Activated T-helper 1 cell treated with Interleukin-2 at 50 U/mL for 16 hours (primary cell): ENCODE results near the gene OR10J1.
"Not testable (repeated sequence)": the region's sequence is repeated elsewhere in the genome, so short reads cannot be mapped to it uniquely, and the experiment has no call there.

Experiments
- DNase-seq: peaks from one replicate; pipeline ENCODE4 v3.0.0-alpha.2; 2020; ENCODE audit warnings: low read depth

OR10J1 gene

GRCh38 chr1:159439422-159439821, at the start of gene OR10J1:
TSS of gene OR10J1 (plus strand) at chr1:159439722. CDS start at chr1:159439792, 70 bp downstream.
- no peak for DNase-seq

- DNase-seq: no peak
Measured at GRCh38 chr1:159406821-159407220, 32.7 kb upstream of the OR10J1 start.

GRCh38 chr1:159408862-159409400, 30.6 kb upstream of the OR10J1 start:
- DNase-seq: no peak

- DNase-seq: no peak
Measured at GRCh38 chr1:159421821-159422220, 17.7 kb upstream of the OR10J1 start.

- DNase-seq: no peak
Measured at GRCh38 chr1:159428536-159428935, 11.0 kb upstream of the OR10J1 start.

GRCh38 chr1:159429074-159429861, 10.3 kb upstream of the OR10J1 start:
- no peak for DNase-seq

GRCh38 chr1:159430985-159431384, 8.5 kb upstream of the OR10J1 start:
- DNase-seq: no peak

- DNase-seq: no peak
Measured at GRCh38 chr1:159431904-159432303, 7.6 kb upstream of the OR10J1 start, which contains the start of gene OR10J4. TSS of gene OR10J4 (plus strand) at chr1:159432204.

- DNase-seq: no peak
Measured at GRCh38 chr1:159436469-159436868, 3.1 kb upstream of the OR10J1 start.

GRCh38 chr1:159441360-159441759, 1.8 kb downstream of the OR10J1 start:
- no peak for DNase-seq

GRCh38 chr1:159442428-159442827, 2.9 kb downstream of the OR10J1 start:
- no peak for DNase-seq

- DNase-seq: no peak
Measured at GRCh38 chr1:159443066-159443750, 3.7 kb downstream of the OR10J1 start.

- no peak for DNase-seq
Measured at GRCh38 chr1:159444511-159444910, 5.0 kb downstream of the OR10J1 start.

GRCh38 chr1:159448181-159448580, 8.7 kb downstream of the OR10J1 start:
- no peak for DNase-seq

- not testable (repeated sequence) for DNase-seq
Measured at GRCh38 chr1:159449605-159450004, 10.1 kb downstream of the OR10J1 start.

GRCh38 chr1:159459551-159459950, 20.0 kb downstream of the OR10J1 start:
- no peak for DNase-seq

GRCh38 chr1:159465191-159465603, 25.7 kb downstream of the OR10J1 start:
- DNase-seq: no peak

GRCh38 chr1:159468321-159468720, 28.8 kb downstream of the OR10J1 start:
- no peak for DNase-seq

GRCh38 chr1:159469921-159470533, 30.5 kb downstream of the OR10J1 start:
- DNase-seq: no peak

GRCh38 chr1:159473335-159473734, 33.8 kb downstream of the OR10J1 start:
- DNase-seq: no peak

GRCh38 chr1:159474926-159475325, 35.4 kb downstream of the OR10J1 start:
- no peak for DNase-seq

- DNase-seq: no peak
Measured at GRCh38 chr1:159483501-159483900, 44.0 kb downstream of the OR10J1 start.
